Measurements from ENCODE around the gene CPNE8.

Gene CPNE8

DNA sequence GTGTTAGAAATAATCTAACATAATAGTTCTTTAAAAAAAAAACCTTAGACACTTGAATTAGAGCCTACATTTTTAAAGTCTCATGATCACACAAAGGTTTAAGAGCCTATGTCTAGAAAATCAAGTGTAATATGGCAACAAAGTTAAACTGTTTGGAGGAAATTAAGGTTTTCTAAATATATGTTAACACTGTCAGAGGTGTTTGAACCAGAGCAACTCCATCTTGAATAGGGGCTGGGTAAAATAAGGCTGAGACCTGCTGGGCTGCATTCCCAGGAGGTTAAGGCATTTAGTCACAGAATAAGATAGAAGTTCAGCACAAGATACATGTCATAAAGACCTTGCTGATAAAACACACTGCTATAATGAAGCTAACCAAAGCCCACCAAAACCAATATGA lies 12.4 kb downstream of the CPNE8 start:
- no peak for DNase-seq

GRCh38 chr12:38892087-38892786 lies 13.2 kb downstream of the CPNE8 start:
- DNase-seq, result no peak

DNA sequence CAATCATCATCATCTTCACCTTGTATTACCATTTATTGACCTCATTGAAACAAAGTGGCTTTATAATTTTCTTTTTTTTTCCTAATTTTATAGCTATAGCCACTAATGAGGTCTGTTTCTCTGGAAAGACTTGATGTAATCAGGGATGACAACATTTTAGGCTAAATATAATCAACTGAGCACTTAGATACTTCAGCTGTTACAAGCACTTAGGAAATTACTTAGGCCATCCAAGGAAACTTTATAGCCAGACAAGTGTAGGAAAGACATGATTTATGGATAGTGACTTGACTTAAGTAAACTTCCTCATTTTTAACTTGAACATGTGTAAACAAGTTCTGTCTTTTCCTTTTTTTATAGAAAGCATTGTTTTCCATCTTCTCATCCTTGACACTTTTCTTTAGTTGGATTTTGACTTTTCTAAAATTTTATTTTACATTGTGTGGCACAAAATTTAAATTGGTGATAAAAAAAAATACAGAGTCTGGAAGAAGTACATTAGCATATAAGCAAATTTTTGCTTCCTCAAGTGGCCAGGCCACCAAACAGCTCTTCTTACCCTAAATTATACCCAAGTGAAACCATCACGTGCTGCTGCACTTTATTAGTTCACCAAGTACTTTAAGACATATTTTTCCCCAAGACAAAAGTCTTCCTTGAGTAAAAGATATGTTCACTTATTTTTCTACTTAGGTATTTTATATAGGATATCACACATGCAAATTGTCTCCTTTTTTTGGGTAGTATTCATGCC lies 15.1 kb downstream of the CPNE8 start:
- DNase-seq, result no peak

- DNase-seq, result no peak
Observed at GRCh38 chr12:38889297-38889815, 16.0 kb downstream of the CPNE8 start.

DNA sequence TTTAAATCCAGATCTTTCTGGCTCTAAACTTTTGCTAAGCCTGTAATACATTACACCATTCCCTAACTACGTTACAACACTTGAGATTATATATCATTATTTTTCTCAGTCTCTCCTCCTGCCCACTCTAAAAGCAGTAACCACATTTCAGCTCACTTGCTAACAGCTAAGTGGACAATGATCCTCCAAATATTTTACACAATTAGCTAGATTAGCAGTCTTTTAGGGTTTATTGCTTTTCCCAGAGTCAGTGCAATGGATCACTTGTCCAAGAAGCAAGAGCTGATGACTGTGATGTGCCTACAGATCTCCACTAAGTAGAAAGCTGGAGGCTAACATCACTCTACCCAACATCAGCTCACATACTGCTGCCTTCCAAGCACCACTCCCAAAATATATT lies 17.6 kb downstream of the CPNE8 start:
- DNase-seq, result no peak

- DNase-seq, result no peak
Observed at GRCh38 chr12:38886931-38887330, 18.5 kb downstream of the CPNE8 start.

- DNase-seq, result peak; percentile 15 to 19
Observed at GRCh38 chr12:38886064-38886463, 19.3 kb downstream of the CPNE8 start.

DNA sequence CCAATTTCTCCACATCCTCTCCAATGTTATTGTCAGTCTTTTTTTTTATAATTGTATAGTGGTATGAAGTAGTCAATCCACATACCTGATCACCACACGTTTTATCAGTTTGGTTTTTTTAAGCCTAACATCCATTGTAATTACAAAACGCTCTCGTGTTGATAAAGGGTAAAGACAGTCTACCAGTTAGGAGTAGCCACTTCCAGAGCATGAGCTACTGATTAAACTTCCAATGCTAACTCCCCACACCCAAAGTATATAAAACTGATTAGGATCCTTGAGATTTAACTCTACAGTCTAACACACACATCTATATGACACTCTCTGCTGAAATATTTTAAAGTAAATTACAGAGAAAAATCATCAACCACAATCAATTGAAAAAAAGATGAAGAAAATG lies 20.7 kb downstream of the CPNE8 start:
- DNase-seq, result no peak

- DNase-seq, result no peak
Observed at GRCh38 chr12:38883629-38884134, 21.7 kb downstream of the CPNE8 start.

GRCh38 chr12:38880288-38880687 lies 25.1 kb downstream of the CPNE8 start:
- no peak for DNase-seq

- DNase-seq, result no peak
Observed at GRCh38 chr12:38878986-38879385, 26.4 kb downstream of the CPNE8 start.

DNA sequence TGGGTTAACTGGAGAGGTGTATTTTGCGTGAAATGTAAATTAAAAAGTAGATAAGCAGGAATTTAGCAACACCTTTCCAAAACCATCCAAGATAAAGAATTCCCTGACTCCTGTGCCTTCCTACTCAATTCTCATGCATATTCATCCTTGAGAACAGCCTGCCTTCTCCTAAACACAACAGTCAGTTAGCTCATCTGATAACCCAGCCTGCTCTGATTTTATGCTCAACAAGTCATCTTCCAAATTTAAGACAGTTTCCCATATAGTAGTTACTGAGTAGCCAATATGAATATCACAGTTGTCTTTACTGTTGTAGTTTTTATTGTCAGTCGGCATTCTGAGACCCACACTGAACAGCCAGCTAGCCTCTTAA lies 27.1 kb downstream of the CPNE8 start:
- DNase-seq, result no peak

DNA sequence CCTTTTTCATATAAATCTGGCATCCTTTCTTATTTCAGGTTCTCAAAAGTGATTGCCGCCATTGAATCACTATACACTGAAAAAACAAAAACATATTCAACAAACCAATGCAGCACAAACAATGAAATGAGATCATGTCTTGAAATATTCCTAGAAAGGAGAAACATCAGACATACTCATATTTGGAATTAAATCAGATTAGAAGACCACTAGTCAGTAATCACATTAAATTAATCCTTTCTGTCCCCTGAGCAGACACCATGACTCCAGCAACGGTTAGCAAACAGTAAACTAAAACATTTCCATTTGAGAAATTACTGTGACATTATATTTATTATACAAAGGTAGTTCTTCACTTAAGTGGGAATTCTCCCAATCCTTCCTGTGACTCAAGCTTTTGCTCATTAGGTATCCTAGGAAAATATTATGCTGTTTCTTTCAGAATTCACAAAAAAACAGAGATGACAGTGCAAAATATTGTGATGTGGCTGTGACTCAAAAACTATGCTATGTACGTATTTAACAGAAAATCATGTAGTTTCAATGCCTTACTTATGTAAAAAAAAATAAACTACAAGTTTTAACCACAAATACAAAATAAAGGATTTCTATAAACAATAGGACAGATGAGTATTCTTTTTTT lies 29.7 kb downstream of the CPNE8 start:
- DNase-seq, result no peak

GRCh38 chr12:38872561-38872960 lies 32.8 kb downstream of the CPNE8 start:
- no peak for DNase-seq

DNA sequence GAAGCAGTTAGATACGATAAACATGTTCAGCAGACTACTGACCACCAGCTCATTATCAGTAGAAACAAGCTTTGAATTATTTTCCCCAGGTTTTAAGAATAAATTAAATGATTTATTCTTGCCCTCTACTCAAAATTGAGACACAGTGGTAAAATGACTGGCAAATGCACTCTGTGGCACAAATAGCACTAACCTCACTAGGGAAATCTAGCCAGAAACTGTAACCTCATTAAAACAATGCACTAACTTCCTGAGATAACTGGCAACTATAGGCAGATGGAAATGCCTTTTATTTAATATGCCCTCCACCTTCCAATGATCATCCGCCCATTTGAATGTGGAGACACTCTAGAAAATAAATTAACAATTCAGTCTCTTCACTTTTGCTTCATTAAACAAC lies 33.2 kb downstream of the CPNE8 start:
- no peak for DNase-seq

DNA sequence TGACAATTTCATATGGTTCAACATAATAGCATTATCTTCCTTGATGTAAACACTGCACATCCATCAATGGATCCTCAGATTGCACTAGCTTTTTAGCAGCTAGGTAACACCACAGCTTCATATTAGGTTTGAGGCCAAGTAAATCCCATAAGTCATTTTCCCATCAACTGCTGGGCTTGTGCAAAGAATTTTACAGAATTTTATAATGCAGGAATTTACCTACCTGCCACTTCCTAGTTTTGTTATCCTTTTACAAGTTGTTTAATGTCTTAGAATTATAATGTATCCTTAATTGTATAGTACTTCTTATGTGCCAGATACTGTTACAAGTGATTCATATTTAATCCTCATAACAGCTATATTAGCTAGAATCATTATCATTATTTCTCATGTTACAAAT lies 36.4 kb downstream of the CPNE8 start:
- no peak for DNase-seq

DNA sequence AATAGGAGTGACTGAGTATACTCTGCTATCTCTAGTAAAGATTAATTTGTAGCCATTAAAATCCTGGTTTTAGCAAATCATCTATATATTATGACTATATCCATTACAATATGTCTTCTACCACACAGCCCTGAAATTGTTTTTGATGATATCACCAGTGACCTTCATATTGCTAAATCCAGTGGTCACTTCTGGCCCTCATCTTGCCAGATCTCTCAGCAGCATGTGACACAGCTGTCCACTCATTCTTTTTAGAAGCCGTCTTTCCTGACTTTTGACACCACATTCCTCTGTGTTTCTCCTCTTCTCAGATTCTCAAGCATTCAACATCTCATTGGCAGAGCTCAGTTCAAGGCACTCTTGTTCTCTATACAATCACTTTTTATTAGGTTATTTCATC lies 54.9 kb downstream of the CPNE8 start:
- no peak for DNase-seq

DNA sequence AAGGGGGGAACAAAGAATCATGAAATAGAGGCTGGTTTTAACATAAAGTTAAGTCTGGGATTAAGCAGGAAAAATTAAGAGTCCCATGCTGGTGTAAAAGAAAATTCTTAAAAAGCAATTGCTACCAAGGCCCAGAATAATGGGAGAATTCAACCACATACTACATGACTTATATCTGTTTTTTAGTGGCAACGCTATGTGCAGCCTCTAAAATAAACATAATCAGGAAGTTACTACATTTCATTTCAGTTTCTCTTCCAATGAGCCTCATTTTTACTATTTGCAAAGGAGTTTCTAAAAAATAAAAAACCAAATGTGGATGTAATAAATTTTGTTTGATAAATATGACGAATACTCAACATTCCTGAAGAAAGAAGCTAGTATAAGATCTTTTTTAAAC lies 58.1 kb downstream of the CPNE8 start:
- no peak for DNase-seq

DNA sequence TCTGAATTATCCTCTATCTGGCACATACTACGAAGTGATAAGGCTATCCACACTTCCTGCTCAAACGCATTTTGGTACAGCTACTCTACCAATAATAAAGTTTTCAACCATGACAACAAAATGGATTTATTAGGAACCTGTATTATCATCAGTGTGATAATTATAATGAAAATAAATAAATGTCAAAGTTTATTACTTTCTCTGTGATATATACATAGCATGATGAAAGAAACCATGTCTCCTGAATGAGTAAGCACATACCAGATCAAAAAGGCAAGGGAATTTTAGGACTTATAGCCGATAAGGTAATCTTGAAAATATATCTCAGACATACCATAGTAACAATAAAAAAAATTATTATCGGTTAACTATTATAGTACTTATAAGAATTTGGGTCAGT lies 61.1 kb downstream of the CPNE8 start:
- no peak for DNase-seq

DNA sequence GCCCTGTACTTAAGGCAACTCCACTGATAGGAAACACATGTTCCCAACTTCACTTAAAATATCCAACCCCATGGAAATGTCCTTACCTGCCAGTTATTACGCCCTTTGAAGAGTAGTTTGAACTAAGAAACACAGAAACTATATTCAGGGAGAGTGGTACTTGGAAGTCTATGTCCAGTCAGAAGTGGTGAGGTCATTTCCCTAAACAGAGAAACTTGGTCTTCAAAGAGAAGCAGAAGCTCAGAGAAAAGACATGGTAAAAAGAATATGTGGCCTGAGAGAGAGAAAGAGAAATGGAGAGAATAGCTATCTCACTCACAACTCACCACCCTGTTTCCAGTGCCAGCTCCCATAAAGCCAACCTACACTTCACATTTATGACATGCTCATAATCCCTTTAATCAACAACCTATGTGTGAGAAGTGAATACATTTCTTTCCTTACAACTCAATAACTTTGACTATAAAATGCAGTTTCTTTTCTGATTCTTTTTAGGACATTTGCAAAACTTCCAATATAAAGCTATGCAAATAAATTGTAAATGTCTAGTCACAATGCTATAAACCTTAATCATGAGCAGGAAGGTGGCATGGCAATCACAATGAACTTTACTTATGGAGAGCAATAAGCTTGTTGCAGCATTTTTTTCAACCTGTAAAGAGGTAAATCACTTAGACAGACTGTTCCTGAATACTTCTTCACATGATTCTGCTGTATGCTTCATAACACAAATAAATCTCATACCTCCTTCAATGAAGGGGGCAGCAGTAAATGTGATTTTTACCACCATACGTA lies 67.1 kb downstream of the CPNE8 start:
- no peak for DNase-seq

- no peak for DNase-seq
Observed at GRCh38 chr12:38831715-38832114, 73.7 kb downstream of the CPNE8 start.

DNA sequence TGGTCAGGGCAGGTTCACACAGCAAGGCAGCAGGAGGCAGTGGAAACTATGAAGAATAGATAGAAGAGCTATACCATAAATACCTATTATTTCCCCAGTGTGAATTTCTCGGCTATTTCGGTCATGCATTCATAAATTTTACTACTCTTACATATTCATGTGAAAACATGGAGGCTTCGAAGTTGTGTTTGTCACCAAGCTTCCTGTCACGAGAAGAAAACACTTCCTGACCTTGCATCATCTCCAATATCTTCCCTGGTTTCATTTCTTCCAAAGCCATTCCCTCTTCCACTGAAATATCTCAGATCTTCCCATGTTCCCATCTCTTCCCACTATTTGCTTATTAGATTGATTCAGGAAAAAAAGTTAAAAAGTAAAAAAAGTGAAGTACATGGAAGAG lies 80.4 kb downstream of the CPNE8 start:
- DNase-seq, result no peak

DNA sequence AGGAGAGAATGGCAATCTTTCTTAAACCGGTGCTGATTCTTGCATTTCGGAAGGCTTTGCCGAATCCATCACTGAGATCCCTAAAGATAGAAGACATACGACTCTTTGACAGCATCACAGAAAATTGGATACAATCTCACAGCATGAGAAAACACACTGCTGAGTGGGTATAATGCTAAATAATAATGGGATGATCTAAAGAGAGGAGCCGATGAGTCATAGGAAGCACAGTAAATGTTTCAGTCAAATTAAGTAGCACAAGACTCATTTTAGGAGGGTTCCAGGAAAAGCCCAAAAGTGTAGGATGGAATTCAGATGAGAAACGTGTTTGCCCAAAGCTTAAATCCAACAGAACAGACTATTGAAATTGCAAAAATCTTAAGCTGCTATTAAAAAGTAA lies 81.7 kb downstream of the CPNE8 start:
- DNase-seq, result no peak

Measured in stimulated activated CD4-positive, alpha-beta T cell treated with anti-CD3 and anti-CD28 coated beads, Interleukin-2, amount 100 ng/mL, for 24 hours (primary cell).